GM21447 (cell line): ENCODE measurements around the gene DQX1.
"Not testable (repeated sequence)": the region's sequence is repeated elsewhere in the genome, so short reads cannot be mapped to it uniquely, and the experiment has no call there.

ENCODE experiments used
- ATAC-seq: cut with Tn5 transposase; IDR thresholded peaks from one replicate; pipeline ENCODE4 v1.9.1; 2021; ENCODE audit not compliant: unreplicated experiment

The DQX1 gene

DNA sequence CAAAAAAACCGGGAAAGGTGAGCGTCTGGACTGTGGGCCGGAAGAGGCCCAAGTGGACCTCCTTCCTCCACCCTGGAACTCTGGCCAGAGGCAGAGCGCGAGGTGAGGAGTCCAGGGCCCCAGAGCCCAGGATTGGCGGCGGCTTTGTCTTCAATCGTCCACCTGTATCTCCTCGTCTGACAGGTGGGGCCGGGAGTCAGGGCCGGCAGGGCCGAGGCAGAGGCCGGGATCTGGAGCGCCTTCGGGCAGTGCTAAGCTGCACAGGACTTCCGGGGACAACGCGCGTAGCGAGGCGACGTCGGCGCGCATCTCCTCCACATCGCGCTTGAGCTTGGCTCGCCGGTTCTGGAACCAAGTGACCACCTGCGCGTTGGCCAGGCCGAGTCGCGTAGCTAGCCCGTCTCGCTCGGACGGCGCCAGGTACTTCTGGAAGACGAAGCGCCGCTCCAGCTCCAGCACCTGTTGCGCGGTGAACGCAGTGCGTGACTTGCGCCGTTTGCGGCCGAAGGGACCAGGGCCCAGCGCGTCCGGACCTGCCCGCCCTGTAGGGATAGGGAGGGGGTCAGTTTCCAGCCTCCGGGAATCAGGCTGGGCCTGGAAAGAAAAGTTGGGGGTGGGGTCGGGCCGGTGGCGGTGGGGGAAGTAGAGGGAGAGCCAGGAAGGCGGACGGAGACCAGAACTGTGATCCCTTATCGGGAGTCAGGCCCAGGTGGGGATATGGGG, 28.1 kb downstream of the DQX1 start:
- no peak for ATAC-seq

- no peak for ATAC-seq
Observed at GRCh38 chr2:74496997-74497776, 28.8 kb downstream of the DQX1 start.

DNA sequence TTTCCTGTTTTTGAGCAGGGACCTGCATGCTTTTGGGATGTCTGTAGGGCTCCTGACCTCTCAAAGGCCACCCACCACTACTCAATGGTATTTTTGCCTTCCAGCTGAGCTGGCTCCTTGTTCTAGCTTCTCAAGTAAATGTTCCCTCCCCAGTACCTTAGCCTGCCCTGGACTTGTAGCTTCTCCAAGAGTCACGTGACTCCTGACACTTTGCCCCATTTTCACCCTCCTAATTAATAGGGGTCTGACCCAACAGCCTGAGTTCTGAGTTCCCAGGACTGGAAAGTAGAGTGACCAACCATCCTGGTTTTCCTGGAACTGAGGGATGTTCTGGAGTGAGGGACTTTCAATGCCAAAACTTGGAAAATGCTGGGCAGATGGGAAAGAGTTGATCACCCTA, 30.6 kb downstream of the DQX1 start:
- no peak for ATAC-seq

- ATAC-seq, result no peak
Observed at GRCh38 chr2:74493546-74493945, 32.5 kb downstream of the DQX1 start.

DNA sequence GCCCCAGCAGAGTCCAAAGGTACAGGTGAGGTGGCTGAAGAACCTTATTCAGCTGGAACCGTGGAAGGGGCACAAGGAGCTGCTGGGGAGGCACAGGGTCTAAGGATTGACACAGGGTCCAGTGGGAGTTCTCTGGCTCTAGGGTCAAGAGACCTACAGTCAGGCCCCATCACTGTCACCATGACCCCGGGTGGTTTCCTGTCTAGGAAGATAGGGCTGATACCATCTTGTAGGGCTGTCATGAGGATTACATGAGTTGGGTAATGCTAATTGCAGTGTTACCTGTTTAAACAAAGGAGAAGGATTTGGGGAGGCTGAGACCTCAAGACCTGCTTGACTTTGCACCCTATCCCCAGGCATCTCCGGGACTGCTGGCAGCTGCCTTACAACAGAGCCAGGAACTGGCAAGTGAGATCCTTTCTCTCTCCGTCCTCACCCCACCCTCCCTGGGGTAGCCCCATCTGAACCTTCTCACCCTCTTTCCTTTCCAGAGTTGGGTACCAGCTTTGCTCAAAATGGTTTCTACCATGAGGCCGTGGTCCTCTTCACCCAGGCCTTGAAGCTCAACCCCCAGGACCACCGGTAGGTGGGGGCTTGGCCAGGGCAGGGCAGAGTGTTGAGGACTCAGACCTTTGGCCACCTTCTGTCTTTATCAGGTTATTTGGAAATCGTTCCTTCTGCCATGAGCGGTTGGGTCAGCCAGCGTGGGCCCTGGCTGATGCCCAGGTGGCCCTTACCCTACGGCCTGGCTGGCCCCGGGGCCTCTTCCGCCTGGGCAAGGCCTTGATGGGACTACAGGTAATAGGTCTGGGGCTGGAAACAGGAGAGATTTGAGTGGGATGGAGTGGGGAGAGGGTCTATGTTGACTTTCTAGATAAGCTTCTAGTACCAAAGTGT, 34.1 kb downstream of the DQX1 start:
- ATAC-seq, result no peak

GRCh38 chr2:74489906-74490305, 36.1 kb downstream of the DQX1 start:
- ATAC-seq, result no peak

DNA sequence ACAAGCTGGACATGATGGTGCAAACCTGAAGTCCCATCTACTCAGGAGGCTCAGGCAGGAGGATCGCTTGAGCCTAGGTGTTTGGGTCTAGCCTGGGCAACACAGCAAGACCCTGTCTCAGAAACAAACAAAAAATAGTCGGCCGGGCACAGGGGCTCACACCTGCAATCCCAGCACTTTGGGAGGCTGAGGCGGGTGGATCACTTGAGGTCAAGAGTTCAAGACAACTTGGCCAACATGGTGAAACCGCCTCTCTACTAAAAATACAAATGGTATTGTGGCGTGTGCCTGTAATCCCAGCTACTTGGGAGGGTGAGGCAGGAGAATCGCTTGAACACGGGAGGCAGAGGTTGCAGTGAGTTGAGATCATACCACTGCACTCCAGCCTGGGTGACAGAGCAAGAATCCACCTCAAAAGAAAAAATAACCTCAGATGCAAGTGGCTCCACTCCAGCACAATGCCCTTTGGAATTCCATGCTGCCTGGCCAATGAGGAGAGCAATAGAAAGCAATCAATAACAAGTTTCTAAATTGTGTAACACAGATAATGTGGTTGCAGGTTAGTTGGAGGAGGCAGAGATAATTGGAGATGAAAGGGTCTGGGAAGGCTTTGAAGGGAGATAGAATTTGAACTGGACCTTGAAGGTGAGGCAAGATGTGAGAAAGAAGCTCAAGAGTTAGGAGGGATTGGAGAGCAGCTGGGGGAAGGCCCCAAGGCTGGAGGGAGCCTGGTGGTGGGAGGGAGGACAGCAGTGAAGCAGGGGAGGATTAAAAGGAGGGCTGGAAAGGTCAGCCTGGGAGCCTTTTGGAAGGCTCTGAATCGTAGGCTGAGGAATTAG, 37.2 kb downstream of the DQX1 start:
- ATAC-seq, result no peak

- ATAC-seq, result no peak
Observed at GRCh38 chr2:74486141-74486540, 39.9 kb downstream of the DQX1 start.

DNA sequence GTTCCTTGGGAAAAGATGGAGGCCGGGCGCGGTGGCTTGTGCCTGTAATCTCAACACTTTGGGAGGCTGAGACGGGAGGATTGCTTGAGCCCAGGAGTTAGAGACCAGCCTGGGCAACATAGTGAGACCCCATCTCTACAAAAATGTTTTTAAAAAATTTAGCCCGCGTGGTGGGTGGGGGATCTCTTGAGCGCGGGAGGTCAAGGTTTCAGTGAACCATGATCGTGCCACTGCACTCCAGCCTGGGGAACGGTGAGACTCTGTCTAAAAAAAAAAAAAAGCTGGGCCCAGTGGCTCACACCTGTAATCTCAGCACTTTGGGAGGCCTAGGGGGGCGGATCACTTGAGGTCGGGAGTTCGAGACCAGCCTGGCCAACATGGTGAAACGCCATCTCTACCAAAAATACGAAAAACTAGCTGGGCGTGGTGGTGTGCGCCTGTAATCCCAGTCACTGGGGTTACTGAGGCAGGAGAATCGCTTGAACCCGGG, 42.3 kb downstream of the DQX1 start:
- not testable (repeated sequence) for ATAC-seq

DNA sequence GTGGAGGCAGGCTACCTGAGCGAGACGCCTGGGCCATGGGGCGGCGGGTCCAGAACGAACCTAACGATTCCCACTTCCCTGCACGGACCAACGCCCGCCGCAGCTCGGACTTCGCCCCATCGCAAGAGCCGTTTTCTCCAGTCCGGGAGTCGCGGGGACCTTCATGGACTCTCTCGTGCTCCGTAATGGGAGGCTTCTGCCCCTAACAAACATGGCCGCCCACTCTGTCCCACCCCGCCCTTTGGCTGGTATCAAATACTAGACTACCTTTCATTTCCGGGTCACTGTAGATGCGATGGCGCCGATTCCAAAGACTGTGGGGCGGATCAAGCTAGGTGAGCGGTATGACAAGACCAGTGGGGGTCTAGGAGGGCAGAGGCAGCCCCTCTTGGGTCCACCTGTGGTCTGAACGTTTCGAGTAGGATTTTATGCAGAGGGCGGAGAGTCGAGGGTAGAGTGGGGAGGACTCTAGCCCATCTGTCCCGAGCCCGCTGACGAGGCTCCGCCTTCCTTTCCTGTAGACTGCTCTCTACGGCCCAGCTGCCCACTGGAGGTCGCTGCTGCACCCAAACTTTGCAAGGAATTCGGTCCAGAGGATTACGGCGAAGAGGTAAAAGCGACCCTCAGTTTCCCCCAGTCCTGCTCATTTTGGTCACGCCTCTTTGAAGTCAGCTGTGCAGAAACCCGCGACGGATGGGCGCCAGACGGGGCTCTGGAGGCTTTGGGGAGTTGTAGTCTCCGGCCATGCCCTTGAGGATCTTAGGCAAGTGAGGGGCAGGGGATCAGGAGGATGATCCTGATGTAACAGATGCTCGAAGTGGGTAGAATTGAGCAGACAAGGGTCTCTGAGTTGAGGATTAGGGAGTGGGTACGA, 43.0 kb downstream of the DQX1 start, which contains the start of the genes CCDC142 and TTC31:
TSS of gene CCDC142 (minus strand) at position 198 of the 874 bp plus-strand sequence. CDS start at position 37, 161 bp downstream.
TSS of gene TTC31 (plus strand) at position 281 of the 874 bp plus-strand sequence. CDS start at position 296, 15 bp downstream.
- ATAC-seq, result peak; percentile 94

- peak; percentile 38 for ATAC-seq
Observed at GRCh38 chr2:74481961-74482800, 43.9 kb downstream of the DQX1 start.

GRCh38 chr2:74481431-74481830, 44.6 kb downstream of the DQX1 start:
- ATAC-seq, result no peak

DNA sequence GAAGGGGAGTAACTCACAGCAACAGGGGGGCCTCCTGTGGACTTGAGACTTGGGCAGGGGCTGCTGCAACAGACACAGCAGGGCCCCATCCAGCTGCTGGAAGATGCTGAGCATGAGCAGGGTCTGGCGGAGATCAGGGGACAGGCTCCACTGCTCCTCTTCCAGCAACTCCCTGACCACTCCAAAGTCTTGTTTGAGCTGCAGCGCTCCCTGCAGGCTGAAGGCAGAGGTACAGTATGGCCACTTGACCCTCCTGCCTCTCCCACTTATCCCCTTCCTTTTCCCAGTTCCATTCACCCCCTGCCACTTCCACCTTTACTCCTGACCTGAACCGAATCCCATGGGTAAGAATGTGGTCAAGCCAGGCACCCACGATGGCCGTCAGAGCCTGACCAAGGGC, 51.1 kb downstream of the DQX1 start:
- no peak for ATAC-seq

DNA sequence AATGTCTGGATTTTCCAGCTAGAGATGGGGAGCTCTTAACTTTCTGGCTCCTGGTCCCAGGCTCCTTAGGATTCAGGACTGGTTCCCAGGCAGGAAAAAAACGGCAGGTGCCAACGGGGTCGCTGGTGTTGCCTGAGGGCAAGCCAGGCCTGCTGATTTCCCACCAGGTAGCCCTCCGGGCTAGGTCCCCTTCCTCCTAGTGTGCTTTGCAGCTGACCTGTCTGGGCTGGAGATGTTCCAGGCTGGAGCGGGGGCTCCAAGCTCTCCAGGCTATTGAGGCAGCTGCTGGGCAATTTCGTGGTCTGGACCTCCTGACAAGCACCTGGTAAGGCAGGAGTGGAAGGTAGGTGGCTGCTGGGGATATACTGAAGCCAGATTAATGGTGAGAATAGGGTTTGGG, 51.5 kb downstream of the DQX1 start:
- no peak for ATAC-seq

DNA sequence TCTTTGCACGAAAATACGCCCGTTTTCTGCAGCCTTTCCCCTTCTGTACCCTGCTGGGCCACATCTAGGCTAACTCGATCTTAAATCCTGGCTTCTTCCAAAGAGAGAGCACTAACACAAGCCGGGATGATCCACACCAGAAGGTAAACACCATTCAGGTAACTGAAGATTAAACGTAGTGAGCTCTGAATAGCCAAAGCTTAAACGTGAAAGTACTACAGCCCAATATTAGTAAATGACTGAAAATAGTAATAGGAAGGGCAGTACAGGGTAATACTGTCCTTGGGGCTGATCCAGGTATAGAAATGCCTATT, 53.1 kb downstream of the DQX1 start:
- ATAC-seq, result no peak

DNA sequence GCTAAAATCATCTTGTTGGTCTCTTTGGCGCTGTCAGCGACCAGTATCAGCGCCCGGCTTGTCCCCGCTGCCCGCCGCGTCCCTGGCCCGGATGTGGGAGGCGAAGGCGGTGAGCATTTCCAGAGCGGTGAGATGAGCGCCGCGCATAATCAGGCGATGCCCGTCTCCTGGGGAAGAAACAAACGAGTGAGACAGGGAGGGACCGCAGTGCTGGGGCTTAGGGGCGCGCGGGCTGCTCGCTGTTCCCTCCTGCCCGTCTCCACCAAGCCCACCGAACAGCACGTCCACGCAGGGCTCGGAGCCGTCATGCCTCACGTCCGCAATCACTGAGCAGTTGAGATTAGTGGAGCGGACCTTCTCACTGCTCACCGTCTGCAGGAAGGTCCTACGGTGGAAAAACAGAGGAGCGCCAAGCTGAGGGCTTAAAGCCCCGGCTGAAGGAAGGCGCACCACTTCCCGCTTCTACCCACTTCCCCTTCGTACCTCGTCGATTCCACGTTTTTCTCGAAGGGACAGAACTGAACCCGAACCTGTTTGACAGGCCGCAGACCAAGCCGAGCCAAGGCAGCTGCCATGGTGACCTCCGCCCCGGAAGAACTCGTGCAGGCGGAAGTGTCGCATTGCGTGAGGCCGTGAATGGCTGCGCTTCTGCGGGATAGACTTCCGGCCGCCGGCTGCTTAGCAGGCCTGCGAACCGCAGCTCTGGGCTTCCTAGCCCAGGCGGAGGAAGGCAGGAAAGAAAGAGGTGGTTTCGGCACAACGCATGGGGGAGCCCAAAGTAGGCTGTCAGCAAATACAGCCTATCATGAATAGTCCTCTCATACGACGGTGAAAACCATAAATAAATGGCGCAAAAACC, 53.7 kb downstream of the DQX1 start, which contains the start of gene MRPL53:
TSS of gene MRPL53 (minus strand) at position 595 of the 859 bp plus-strand sequence. CDS start at position 575, 20 bp downstream.
- ATAC-seq, result peak; percentile 85

GRCh38 chr2:74471332-74472065, 54.5 kb downstream of the DQX1 start:
- ATAC-seq, result no peak
